ENCODE measurements around the gene TBC1D1. TPM values are rescaled to one million over a fixed set of nuclear protein-coding genes. Genes with fewer than 3 reads are reported as not detected.

TBC1D1 gene
- total RNA-seq, 2 donors from 2014 or later: 23.3 to 28.7 TPM

GRCh38 chr4:38101563-38101962, 210.7 kb downstream of the TBC1D1 start:
- H3K4me1 ChIP-seq: peaks cover 5% of the 10 kb centered on the region
- DNase-seq (no peak), ATAC-seq (no peak)
- no peaks in the 10 kb centered on the region for H3K27me3 ChIP-seq
- intact Hi-C loops (cut with DNase I): no loop called here
- TF ChIP-seq POLR2A (IDR thresholded peaks at IDR 0.05): no peak
- TF ChIP-seq CTCF (IDR thresholded peaks at IDR 0.05): no peak
- H3K36me3 ChIP-seq (replicated peaks in 1 of 2; ENCODE audit: insufficient read depth in 1 of 2, low read depth in 2 of 2): no peaks in the 10 kb centered on the region
- H3K4me3 ChIP-seq: no peak overlapping the region
- no peak overlapping the region for H3K27ac ChIP-seq
- no peaks in the 10 kb centered on the region for H3K9me3 ChIP-seq
- 89 to 90% methylated on average over 4 of the region's 4 CpGs for WGBS, 2 donors

GRCh38 chr4:38102957-38103588, 212.2 kb downstream of the TBC1D1 start:
- WGBS, 2 donors: 68 to 71% methylated on average over 7 of the region's 7 CpGs
- DNase-seq: no peak
- H3K36me3 ChIP-seq (replicated peaks in 1 of 2; ENCODE audit: insufficient read depth in 1 of 2, low read depth in 2 of 2): no peaks in the 10 kb centered on the region

GRCh38 chr4:38105475-38106220, 214.8 kb downstream of the TBC1D1 start:
- Histone ChIP-seq H3K36me3 (replicated peaks in 1 of 2; ENCODE audit: insufficient read depth in 1 of 2, low read depth in 2 of 2) (no peaks in the 10 kb centered on the region), H3K9me3 (no peaks in the 10 kb centered on the region), H3K27ac (no peak overlapping the region), H3K27me3 (no peaks in the 10 kb centered on the region), H3K4me3 (no peak overlapping the region), H3K4me1 (peaks cover 10% of the 10 kb centered on the region)
- 84 to 88% methylated on average over 6 to 7 of the region's 7 CpGs for WGBS, 2 donors
- no peak for ATAC-seq
- intact Hi-C loops (cut with DNase I): no loop called here
- no peak for DNase-seq
- TF ChIP-seq POLR2A (IDR thresholded peaks at IDR 0.05): no peak
- no peak for TF ChIP-seq CTCF (IDR thresholded peaks at IDR 0.05)

More at GRCh38 chr4:38102957-38103588, 212.2 kb downstream of the TBC1D1 start:
- ATAC-seq: no peak
- Histone ChIP-seq H3K27me3 (no peaks in the 10 kb centered on the region), H3K27ac (no peak overlapping the region), H3K4me3 (no peak overlapping the region), H3K9me3 (no peaks in the 10 kb centered on the region), H3K4me1 (peaks cover 2% of the 10 kb centered on the region)
- intact Hi-C loops (cut with DNase I): no loop called here
- TF ChIP-seq CTCF (IDR thresholded peaks at IDR 0.05): no peak
- TF ChIP-seq POLR2A (IDR thresholded peaks at IDR 0.05): no peak

- Histone ChIP-seq H3K4me1 (peaks cover 10% of the 10 kb centered on the region), H3K9me3 (no peaks in the 10 kb centered on the region), H3K27me3 (no peaks in the 10 kb centered on the region), H3K27ac (no peak overlapping the region), H3K36me3 (replicated peaks in 1 of 2; ENCODE audit: insufficient read depth in 1 of 2, low read depth in 2 of 2) (no peaks in the 10 kb centered on the region), H3K4me3 (no peak overlapping the region)
- ATAC-seq (no peak), DNase-seq (no peak)
- intact Hi-C loops (cut with DNase I): no loop called here
- WGBS, 2 donors: 95 to 97% methylated on average over 2 to 4 of the region's 4 CpGs
- TF ChIP-seq POLR2A (IDR thresholded peaks at IDR 0.05): no peak
- no peak for TF ChIP-seq CTCF (IDR thresholded peaks at IDR 0.05)
Measured at GRCh38 chr4:38106311-38106710, 215.4 kb downstream of the TBC1D1 start.

Data from body of pancreas (tissue), 4 donors.